ENCODE results near the gene C2CD3.

- TF ChIP-seq CTCF (IDR thresholded peaks at IDR 0.05) (no peak), ZNF232 (CRISPR knock-in tag; IDR thresholded peaks at IDR 0.05) (no peak), TP53 (CRISPR knock-in tag; IDR thresholded peaks at IDR 0.05) (no peak), ZNF416 (CRISPR knock-in tag; IDR thresholded peaks at IDR 0.05) (no peak), NR3C1 (CRISPR knock-in tag; conservative IDR thresholded peaks at IDR 0.05; ENCODE audit: low read depth) (no peak), SP1 (CRISPR knock-in tag; conservative IDR thresholded peaks at IDR 0.05) (no peak), CBFB (CRISPR knock-in tag; IDR thresholded peaks at IDR 0.05; ENCODE audit: low read depth) (no peak)
Observed at GRCh38 chr11:73972187-73972586, 198.6 kb downstream of the C2CD3 start.

Data from WTC11 (cell line).